HCT116 (cell line): ENCODE results near the gene TRPM3. TPM values are rescaled to one million over a fixed set of nuclear protein-coding genes. Genes with fewer than 3 reads are reported as not detected.

Experiments
- ATAC-seq: fragments of 200-7000 bp; cut with Tn5 transposase; 2 replicates; pipeline ENCODE4 v1.9.1; 2020; ENCODE audit warnings: mild to moderate bottlenecking, moderate library complexity
- BruUV-seq: library from RNA; stranded (reverse); fragments of 400-500 nt; replicated peaks from 2 replicates; lab custom pipeline; 2021; lab: Mats Ljungman, UMichigan
- CTCF ChIA-PET: fragments of 300-600 bp; sonication (Branson Sonifier 250); formaldehyde crosslinking; loops from one replicate; lab custom pipeline; 2021; ENCODE audit warnings: antibody characterized with exemption; lab: Charles Lee
- POLR2A ChIA-PET: fragments of 300-600, 350-600 bp; sonication (Branson Sonifier 250); formaldehyde crosslinking; loops from one replicate; lab custom pipeline; 2021; ENCODE audit warnings: antibody characterized with exemption; lab: Charles Lee
- RAD21 ChIA-PET, 2 experiments: fragments of 300-600 bp; sonication (Branson Sonifier 250); formaldehyde crosslinking; loops; one replicate each; lab custom pipeline; 2023; ENCODE audit warnings: low total read pairs in 2 of 2; ENCODE audit not compliant: uncharacterized antibody in 2 of 2, unreplicated experiment in 2 of 2, low non-redundant PET in 1 of 2; lab: Charles Lee
- DNase-seq: peaks from one replicate; pipeline ENCODE4 v3.0.0-alpha.2; 2010; ENCODE audit warnings: low read depth, low spot score
- H2AFZ ChIP-seq: fragments of 200-600 bp; shearing (Covaris generic), sonication (generic); 2 replicates; pipeline ENCODE4 v1.6.1; 2017; ENCODE audit warnings: low read depth, mixed run types, mixed read lengths, antibody characterized with exemption, low read length; ENCODE audit not compliant: poor library complexity, severe bottlenecking
- H3K27ac ChIP-seq: 2 replicates; pipeline ENCODE4 v1.5.1; 2012; ENCODE audit warnings: low read depth, low read length
- H3K27me3 ChIP-seq: fragments of 200-600 bp; sonication (generic); 2 replicates; pipeline ENCODE4 v1.6.1; 2016; ENCODE audit warnings: mixed run types, low read length, mixed read lengths; ENCODE audit not compliant: insufficient read depth
- H3K36me3 ChIP-seq, 2 experiments: fragments of 200-500 bp in 1 of 2; fragments of 200-600 bp in 1 of 2; sonication (Bioruptor generic) in 1 of 2; sonication (generic) in 1 of 2; 2 replicates each; pipeline versions ENCODE4 v1.5.1 to v1.6.1; 2014 to 2016; ENCODE audit warnings: low read length in 2 of 2, inconsistent platforms in 1 of 2, mixed read lengths in 1 of 2, mixed run types in 1 of 2; ENCODE audit not compliant: insufficient read depth in 2 of 2, control insufficient read depth in 1 of 2
- H3K4me1 ChIP-seq, 2 experiments: fragments of 200-600 bp in 1 of 2; sonication (generic) in 1 of 2; 2 replicates each; pipeline versions ENCODE4 v1.5.1 to v1.6.1; 2012 to 2017; ENCODE audit warnings: low read length in 2 of 2, inconsistent platforms in 1 of 2, mild to moderate bottlenecking in 1 of 2, mixed read lengths in 1 of 2, mixed run types in 1 of 2, moderate library complexity in 1 of 2; ENCODE audit not compliant: insufficient read depth in 2 of 2, control insufficient read depth in 1 of 2
- H3K4me2 ChIP-seq: fragments of 200-600 bp; sonication (generic); 2 replicates; pipeline ENCODE4 v1.6.1; 2017; ENCODE audit warnings: mixed run types, low read length, mixed read lengths
- H3K4me3 ChIP-seq, 2 experiments: fragments of 200-600 bp in 1 of 2; sonication (generic) in 1 of 2; replicated peaks in 1 of 2; 2 replicates each; pipeline ENCODE4 v1.5.1; 2011 to 2016; ENCODE audit warnings: low read length in 2 of 2, control low read depth in 1 of 2, low read depth in 1 of 2, mild to moderate bottlenecking in 1 of 2, mixed read lengths in 1 of 2, mixed run types in 1 of 2
- H3K79me2 ChIP-seq: fragments of 200-600 bp; sonication (generic); 2 replicates; pipeline ENCODE4 v1.6.1; 2017; ENCODE audit warnings: mild to moderate bottlenecking, mixed run types, low read length, moderate library complexity, mixed read lengths; ENCODE audit not compliant: insufficient read depth
- H3K9ac ChIP-seq: fragments of 200-600 bp; sonication (generic); 2 replicates; pipeline ENCODE4 v1.6.1; 2016; ENCODE audit warnings: low read length, mixed read lengths
- H3K9me2 ChIP-seq: fragments of 200-600 bp; sonication (generic), shearing (Covaris generic); 2 replicates; pipeline ENCODE4 v1.6.1; 2017; ENCODE audit warnings: mixed run types, mild to moderate bottlenecking, moderate library complexity; ENCODE audit not compliant: insufficient read depth
- H3K9me3 ChIP-seq, 2 experiments: fragments of 200-500 bp in 1 of 2; fragments of 200-600 bp in 1 of 2; sonication (Bioruptor generic) in 1 of 2; sonication (generic) in 1 of 2; 2 replicates each; pipeline ENCODE4 v1.6.1; 2014 to 2017; ENCODE audit warnings: low read length in 2 of 2, mixed read lengths in 2 of 2, inconsistent platforms in 1 of 2, low read depth in 1 of 2, mild to moderate bottlenecking in 1 of 2, mixed run types in 1 of 2, moderate library complexity in 1 of 2; ENCODE audit not compliant: control insufficient read depth in 1 of 2, insufficient read depth in 1 of 2
- H4K20me1 ChIP-seq: fragments of 200-600 bp; sonication (generic), shearing (Covaris generic); 2 replicates; pipeline ENCODE4 v1.6.1; 2017; ENCODE audit warnings: mixed run types, mild to moderate bottlenecking, moderate library complexity; ENCODE audit not compliant: insufficient read depth
- CEBPB ChIP-seq: IDR thresholded peaks from 2 replicates; pipeline ENCODE4 v1.6.1; 2012; ENCODE audit warnings: low read depth
- EGR1 ChIP-seq: IDR thresholded peaks from 2 replicates; pipeline ENCODE4 v1.6.1; 2012; ENCODE audit warnings: low read depth
- ELF1 ChIP-seq: IDR thresholded peaks from 2 replicates; pipeline ENCODE4 v1.6.1; 2012; ENCODE audit warnings: low read depth, borderline replicate concordance
- EZH2 ChIP-seq: fragments of 200-600 bp; sonication (generic); IDR thresholded peaks from 2 replicates; pipeline ENCODE4 v1.6.1; 2017; ENCODE audit warnings: antibody characterized with exemption, mixed run types
- EZH2phosphoT487 ChIP-seq: fragments of 200-600 bp; IDR thresholded peaks from 2 replicates; pipeline ENCODE4 v1.6.1; 2018; ENCODE audit warnings: antibody characterized with exemption, borderline replicate concordance
- MAX ChIP-seq: IDR thresholded peaks from 2 replicates; pipeline ENCODE4 v1.6.1; 2012
- POLR2A ChIP-seq: IDR thresholded peaks from 2 replicates; pipeline ENCODE4 v1.7.0; 2011; ENCODE audit warnings: borderline replicate concordance; ENCODE audit not compliant: insufficient read depth, insufficient read length; ENCODE audit errors: extremely low read depth
- POLR2AphosphoS5 ChIP-seq: IDR thresholded peaks from 2 replicates; pipeline ENCODE4 v1.6.1; 2011; ENCODE audit warnings: mild to moderate bottlenecking, low read depth, low read length, moderate library complexity
- RAD21 ChIP-seq: IDR thresholded peaks from 2 replicates; pipeline ENCODE4 v1.6.1; 2012; ENCODE audit warnings: low read depth, mild to moderate bottlenecking
- REST ChIP-seq: IDR thresholded peaks from 2 replicates; pipeline ENCODE4 v1.6.1; 2012; ENCODE audit warnings: low read depth
- SIN3A ChIP-seq: IDR thresholded peaks from 2 replicates; pipeline ENCODE4 v1.6.1; 2012; ENCODE audit warnings: low read depth
- SP1 ChIP-seq: IDR thresholded peaks from 2 replicates; pipeline ENCODE4 v1.6.1; 2012; ENCODE audit warnings: low read depth
- SRF ChIP-seq: IDR thresholded peaks from 2 replicates; pipeline ENCODE4 v1.6.1; 2012; ENCODE audit warnings: low read depth
- TCF7L2 ChIP-seq: IDR thresholded peaks from 2 replicates; pipeline ENCODE4 v1.7.0; 2011; ENCODE audit warnings: borderline replicate concordance, inconsistent platforms; ENCODE audit not compliant: insufficient read depth, insufficient read length; ENCODE audit errors: extremely low read depth
- ZBTB33 ChIP-seq: IDR thresholded peaks from 2 replicates; pipeline ENCODE4 v1.6.1; 2011; ENCODE audit warnings: mild to moderate bottlenecking, low read length, moderate library complexity; ENCODE audit not compliant: insufficient replicate concordance; ENCODE audit errors: extremely low read depth
- ZFX ChIP-seq: fragments of 450-650 bp; IDR thresholded peaks from 2 replicates; pipeline ENCODE4 v1.6.1; 2017
- intact Hi-C: fragments of 100-400 bp; cut with micrococcal nuclease; formaldehyde crosslinking; loops from 2 replicates; pipeline ENCODE4 v1.10.0; 2022
- total RNA-seq: library from RNA; stranded (reverse); gene quantifications from one replicate; pipeline ENCODE4 v1.2.1, GENCODE V29; 2021; ENCODE audit not compliant: unreplicated experiment

TRPM3 gene
- total RNA-seq, 1 experiment from 2014 or later, result not detected

GRCh38 chr9:70526902-70527301 is 594.5 kb downstream of the TRPM3 start:
- H3K4me1 ChIP-seq, result no peaks in the 10 kb centered on the region
- H3K4me3 ChIP-seq, result no peak overlapping the region
- TF ChIP-seq EGR1 (no peak), ZBTB33 (no peak), SP1 (no peak), REST (no peak), CEBPB (no peak), ELF1 (no peak), POLR2A (no peak), SRF (no peak), RAD21 (no peak), TCF7L2 (no peak), MAX (no peak), POLR2AphosphoS5 (no peak), EZH2 (no peak), SIN3A (no peak), ZFX (no peak), EZH2phosphoT487 (no peak)
- no TSS peak for BruUV-seq
- no peak overlapping the region for H3K4me2 ChIP-seq
- intact Hi-C loops, result no loop called here
- H3K36me3 ChIP-seq, result no peaks in the 10 kb centered on the region
- H3K9me2 ChIP-seq, result 0 out of 2 replicates have a peak, but pooled peaks cover 4% of the 10 kb centered on the region
- H4K20me1 ChIP-seq, result no peaks in the 10 kb centered on the region
- H2AFZ ChIP-seq, result no peak overlapping the region
- no peaks in the 10 kb centered on the region for H3K27me3 ChIP-seq
- H3K9me3 ChIP-seq, result no peaks in the 10 kb centered on the region
- no peaks in the 10 kb centered on the region for H3K79me2 ChIP-seq
- ChIA-PET CTCF (no interaction called here), RAD21 (no interaction called here), POLR2A (no interaction called here)
- H3K27ac ChIP-seq, result no peak overlapping the region
- ATAC-seq, result no peak
- no peak overlapping the region for H3K9ac ChIP-seq
- no peak for DNase-seq
